Stimulated activated CD4-positive, alpha-beta T cell treated with anti-CD3 and anti-CD28 coated beads, Interleukin-4, amount 100 ng/mL, for 48 hours (primary cell): ENCODE measurements around the gene RABGGTA.
"Not testable (repeated sequence)": the region's sequence is repeated elsewhere in the genome, so short reads cannot be mapped to it uniquely, and the experiment has no call there.

ENCODE experiments used
- DNase-seq, 2 donors: peaks; one replicate each; pipeline ENCODE4 v3.0.0-alpha.2; 2020; ENCODE audit warnings: low read depth in 2 of 2

Gene RABGGTA

DNA sequence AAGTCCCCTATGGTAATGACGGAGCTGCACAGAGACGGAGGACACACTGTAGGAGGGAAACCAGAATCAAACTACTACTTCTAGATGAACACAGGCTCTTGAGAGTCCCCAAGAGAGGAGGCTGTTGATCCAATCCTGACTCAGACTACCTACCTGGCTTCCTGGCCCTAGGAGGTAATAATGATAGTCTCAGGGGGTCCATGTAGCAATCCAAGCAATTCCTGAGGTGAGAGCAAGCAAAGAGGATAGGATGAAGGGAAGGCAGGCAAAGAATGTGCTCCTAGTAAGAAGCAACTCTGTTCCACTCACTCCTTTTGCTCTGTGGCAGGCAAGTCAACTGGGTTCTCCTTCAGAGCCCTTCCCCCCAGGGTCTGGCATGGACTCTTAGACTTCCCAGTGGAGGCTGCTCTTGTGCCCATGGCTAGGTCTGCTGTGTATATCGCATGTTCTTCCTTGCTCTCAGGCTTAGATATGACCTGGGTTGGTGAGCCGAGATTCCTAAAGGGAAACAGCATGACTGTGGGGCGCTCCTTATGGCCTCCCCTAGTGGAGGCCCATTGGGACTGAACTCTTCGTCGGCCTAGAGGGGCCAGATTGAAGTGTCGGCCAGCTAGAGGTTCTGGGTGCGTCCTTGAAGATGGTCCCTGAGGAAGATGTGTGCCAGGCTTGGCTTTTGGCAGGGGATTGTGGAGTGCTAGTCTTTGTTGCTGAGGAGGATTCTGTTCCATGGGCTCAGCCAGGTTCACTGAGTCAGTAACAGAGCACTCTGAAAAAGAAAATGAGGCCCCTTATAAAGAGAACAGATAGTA lies 31.1 kb downstream of the RABGGTA start:
- no peak for DNase-seq

DNA sequence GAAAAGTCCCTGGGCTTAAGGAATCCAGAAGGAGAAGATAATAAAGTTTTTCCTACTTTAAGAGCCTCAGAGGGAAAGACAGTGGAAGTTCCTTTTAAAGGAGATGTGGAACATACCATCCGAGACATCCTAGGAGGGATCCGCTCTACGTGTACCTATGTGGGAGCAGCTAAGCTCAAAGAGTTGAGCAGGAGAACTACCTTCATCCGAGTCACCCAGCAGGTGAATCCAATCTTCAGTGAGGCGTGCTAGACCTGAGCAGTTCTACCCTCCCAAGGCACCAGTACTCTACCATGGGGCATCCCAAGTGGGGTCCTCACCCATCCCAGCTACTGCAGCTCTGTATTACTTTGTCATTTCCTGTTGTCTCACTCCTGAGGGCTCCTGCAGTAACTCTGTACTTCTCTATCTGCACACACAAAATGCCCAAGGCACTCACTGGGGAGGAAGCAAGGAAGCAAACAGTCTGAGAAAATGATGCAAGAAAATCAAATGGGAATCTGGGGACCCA lies 32.8 kb downstream of the RABGGTA start:
- no peak for DNase-seq

- DNase-seq: no peak
Observed at GRCh38 chr14:24238123-24238522, 33.3 kb downstream of the RABGGTA start.

GRCh38 chr14:24237463-24237955 lies 33.9 kb downstream of the RABGGTA start:
- no peak for DNase-seq

- no peak for DNase-seq
Observed at GRCh38 chr14:24236689-24237462, 34.5 kb downstream of the RABGGTA start.

DNA sequence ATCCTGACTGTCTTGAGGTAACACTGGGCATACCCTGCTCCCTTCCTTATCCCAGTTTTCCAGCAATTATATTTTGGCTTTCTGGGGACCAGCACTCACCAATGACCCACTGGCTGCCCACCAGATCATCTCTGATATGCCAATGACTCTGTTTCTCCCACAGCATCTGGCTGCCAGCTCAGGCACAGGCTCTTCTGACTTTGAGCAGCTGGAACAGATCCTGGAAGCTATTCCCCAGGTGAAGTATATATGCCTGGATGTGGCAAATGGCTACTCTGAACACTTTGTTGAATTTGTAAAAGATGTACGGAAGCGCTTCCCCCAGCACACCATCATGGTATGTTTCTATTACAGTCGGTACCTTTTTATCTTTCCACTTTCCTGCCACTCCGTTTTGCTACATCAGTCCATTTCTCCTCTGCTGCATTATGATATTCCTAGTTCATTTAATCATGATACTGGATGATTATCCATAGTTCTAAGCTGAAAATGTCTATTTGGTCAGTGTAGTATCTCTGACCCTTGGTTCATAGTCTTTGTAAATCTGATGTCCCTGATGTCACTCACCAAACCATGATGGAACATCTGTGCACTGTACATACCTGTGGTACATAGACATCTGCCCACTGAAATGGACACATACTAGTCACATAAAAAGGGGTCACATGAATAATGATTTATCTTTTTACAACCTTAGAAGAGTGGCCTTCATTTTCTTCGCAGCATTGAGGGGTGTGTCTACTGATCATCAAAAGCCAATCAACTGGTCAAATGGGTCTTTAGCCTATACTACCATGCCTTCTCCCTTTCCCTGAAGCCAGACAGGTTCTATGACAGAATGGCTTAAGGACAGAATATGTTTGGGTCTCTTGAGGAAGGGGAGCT lies 35.4 kb downstream of the RABGGTA start:
- no peak for DNase-seq

- no peak for DNase-seq
Observed at GRCh38 chr14:24234095-24235005, 37.0 kb downstream of the RABGGTA start.

GRCh38 chr14:24233538-24233866 lies 37.9 kb downstream of the RABGGTA start:
- no peak for DNase-seq

DNA sequence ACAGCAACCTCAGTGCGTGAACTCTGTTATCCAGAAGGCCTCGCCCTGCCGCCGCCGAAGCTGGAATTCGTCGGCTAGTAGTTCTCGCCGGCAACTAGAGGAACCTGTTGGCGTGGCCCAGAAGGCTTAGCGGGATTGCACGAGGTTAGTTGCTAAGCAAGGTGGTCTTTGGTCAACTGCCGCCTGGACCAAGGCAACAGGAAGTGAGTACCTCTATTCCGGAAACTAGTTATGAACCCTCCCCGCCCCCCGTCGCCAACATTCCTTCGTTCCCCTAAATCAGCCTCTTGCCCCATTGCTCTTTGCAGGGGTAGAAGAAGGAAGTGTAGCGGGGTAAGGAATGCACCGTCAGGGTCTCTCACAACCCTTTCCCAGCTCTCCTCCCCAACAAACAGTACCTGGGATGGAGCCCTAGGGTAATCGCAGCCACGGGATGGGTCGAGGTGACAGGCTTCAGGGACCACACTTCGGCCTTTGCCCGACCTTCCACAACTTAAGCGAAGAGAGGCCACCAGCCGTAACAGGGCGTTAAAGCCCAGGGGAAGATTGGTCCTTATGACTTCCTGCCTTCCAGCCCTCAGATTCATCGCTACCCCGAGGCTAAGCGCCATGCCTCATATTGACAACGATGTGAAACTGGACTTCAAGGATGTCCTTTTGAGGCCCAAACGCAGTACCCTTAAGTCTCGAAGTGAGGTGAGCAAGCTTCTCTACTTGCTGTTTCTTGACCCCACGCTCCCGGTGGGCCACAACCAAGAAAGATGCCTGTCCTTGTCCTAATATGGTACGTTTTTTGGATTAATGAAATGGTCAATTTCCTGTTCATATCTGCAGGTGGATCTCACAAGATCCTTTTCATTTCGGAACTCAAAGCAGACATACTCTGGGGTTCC lies 38.5 kb downstream of the RABGGTA start, which contains the start of gene GMPR2:
Gene GMPR2, plus strand, starts transcription at position 285 of the 893 bp plus-strand sequence. Its CDS starts 325 bp downstream, at position 610.
- DNase-seq: no peak

GRCh38 chr14:24232121-24232644 lies 39.2 kb downstream of the RABGGTA start, which contains the start of gene NEDD8:
TSS of gene NEDD8 (minus strand) at chr14:24232367. CDS start at chr14:24232267, 100 bp downstream.
- DNase-seq: peak; percentile 83 to 91

GRCh38 chr14:24231263-24232120 lies 39.9 kb downstream of the RABGGTA start:
- DNase-seq: no peak

GRCh38 chr14:24228902-24229301 lies 42.5 kb downstream of the RABGGTA start:
- DNase-seq: no peak

DNA sequence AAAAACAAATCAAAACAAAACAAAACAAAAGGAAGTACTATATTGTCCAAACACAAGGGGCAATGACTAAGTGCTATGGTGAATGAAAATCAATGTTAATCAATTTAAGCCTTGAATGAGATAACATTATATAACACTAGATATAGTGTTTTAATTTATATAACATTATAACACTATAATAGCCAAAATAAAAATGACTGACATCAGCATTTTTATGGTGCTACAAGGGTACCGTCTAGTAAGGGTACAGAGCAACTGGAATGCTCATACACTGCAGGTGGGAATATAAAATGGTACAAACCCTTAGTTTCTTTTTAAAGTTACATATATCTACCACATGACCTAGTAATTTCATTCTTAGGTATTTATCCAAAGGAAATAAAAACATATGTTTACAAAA lies 44.9 kb downstream of the RABGGTA start:
- DNase-seq: no peak

DNA sequence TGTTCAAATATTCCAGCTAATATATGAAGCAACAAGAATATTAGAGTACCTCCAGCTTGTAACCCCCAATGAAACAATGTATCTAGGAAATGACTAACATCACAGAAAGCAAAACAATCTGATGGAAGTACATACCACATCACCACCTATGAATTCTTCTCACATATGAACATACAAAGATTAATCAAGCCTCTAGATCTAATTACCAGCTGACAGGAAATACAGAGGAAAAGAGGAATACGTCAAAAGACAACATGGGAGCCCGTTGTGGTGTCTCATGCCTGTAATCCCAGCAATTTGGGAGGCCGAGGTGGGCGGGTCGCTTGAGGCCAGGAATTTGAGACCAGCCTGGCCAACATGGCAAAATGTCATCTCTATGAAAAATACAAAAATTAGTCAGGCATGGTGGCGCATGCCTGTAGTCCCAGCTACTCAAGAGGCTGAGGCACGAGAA lies 46.8 kb downstream of the RABGGTA start:
- DNase-seq: no peak

GRCh38 chr14:24222987-24223386 lies 48.4 kb downstream of the RABGGTA start:
- DNase-seq: not testable (repeated sequence)

- DNase-seq: no peak
Observed at GRCh38 chr14:24219521-24219920, 51.9 kb downstream of the RABGGTA start.

DNA sequence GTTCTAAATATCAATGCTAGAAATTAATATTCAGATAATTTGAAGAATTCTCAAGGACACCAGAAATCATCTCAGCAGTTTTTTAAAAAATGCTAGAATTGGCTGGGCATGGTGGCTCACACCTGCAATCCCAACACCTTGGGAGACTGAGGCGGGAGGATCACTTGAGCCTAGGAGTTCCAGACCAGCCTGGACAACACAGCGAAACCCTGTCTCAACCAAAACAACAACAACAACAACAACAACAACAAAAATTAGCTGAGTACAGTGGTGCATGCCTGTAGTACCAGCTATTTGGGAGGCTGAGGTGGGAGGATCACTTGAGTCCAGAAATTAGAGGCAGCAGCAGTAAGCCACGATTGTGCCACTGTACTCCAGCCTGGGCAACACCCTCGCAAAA lies 52.3 kb downstream of the RABGGTA start:
- no peak for DNase-seq

- DNase-seq: not testable (repeated sequence)
Observed at GRCh38 chr14:24216876-24217275, 54.5 kb downstream of the RABGGTA start.
